Hematopoietic multipotent progenitor cell treated with erythropoietin and hydrocortisone succinate and interleukin-3 and kit ligand, for 6 days (in vitro differentiated cells): ENCODE data around the gene NPM1.
"Not testable (repeated sequence)": the region's sequence is repeated elsewhere in the genome, so short reads cannot be mapped to it uniquely, and the experiment has no call there.

Experiments used
- DNase-seq: peaks from one replicate; pipeline ENCODE4 v3.0.0-alpha.2; 2015

Gene NPM1

GRCh38 chr5:171413153-171413910 is 25.7 kb downstream of the NPM1 start:
- DNase-seq, result no peak

GRCh38 chr5:171413993-171414392 is 26.3 kb downstream of the NPM1 start:
- DNase-seq, result not testable (repeated sequence)

GRCh38 chr5:171415115-171415730 is 27.6 kb downstream of the NPM1 start:
- peak; percentile 43 for DNase-seq

- no peak for DNase-seq
These were observed 28.8 kb downstream of the NPM1 start for GRCh38 chr5:171416160-171417049.

GRCh38 chr5:171418316-171418981 is 30.8 kb downstream of the NPM1 start:
- DNase-seq, result peak; percentile 78

GRCh38 chr5:171418982-171419687 is 31.5 kb downstream of the NPM1 start, which contains the start of gene FGF18:
Gene FGF18, plus strand, starts transcription at chr5:171419647. Its CDS starts 553 bp downstream, at chr5:171420200.
- peak; percentile 71 for DNase-seq

GRCh38 chr5:171419688-171420430 is 32.2 kb downstream of the NPM1 start:
- DNase-seq, result peak; percentile 58

- peak; percentile 46 for DNase-seq
These were observed 33.0 kb downstream of the NPM1 start for GRCh38 chr5:171420431-171421241.

GRCh38 chr5:171421331-171422262 is 33.9 kb downstream of the NPM1 start:
- DNase-seq, result no peak

GRCh38 chr5:171422495-171422894 is 34.8 kb downstream of the NPM1 start:
- no peak for DNase-seq

GRCh38 chr5:171422902-171423663 is 35.4 kb downstream of the NPM1 start:
- DNase-seq, result no peak

GRCh38 chr5:171424726-171425125 is 37.1 kb downstream of the NPM1 start:
- no peak for DNase-seq

- no peak for DNase-seq
These were observed 38.1 kb downstream of the NPM1 start for GRCh38 chr5:171425596-171426244.

- no peak for DNase-seq
These were observed 38.6 kb downstream of the NPM1 start for GRCh38 chr5:171426266-171426665.

GRCh38 chr5:171426680-171427079 is 39.0 kb downstream of the NPM1 start:
- no peak for DNase-seq

GRCh38 chr5:171427318-171428167 is 39.9 kb downstream of the NPM1 start:
- DNase-seq, result no peak

GRCh38 chr5:171428168-171428696 is 40.6 kb downstream of the NPM1 start:
- no peak for DNase-seq
